HG02571 (cell line): Measurements from ENCODE around the gene PIGM.

Source experiments
- ATAC-seq: cut with Tn5 transposase; IDR thresholded peaks from one replicate; pipeline ENCODE4 v1.9.1; 2021; ENCODE audit warnings: mild to moderate bottlenecking, moderate library complexity; ENCODE audit not compliant: unreplicated experiment

The PIGM gene

GRCh38 chr1:160031365-160032164 is at the start of gene PIGM:
Gene PIGM (minus strand): TSS chr1:160031990. CDS start chr1:160031739, 251 bp downstream.
- peak; percentile 96 for ATAC-seq

GRCh38 chr1:160081261-160081936 is 49.6 kb upstream of the PIGM start, which contains the start of gene KCNJ9:
Gene KCNJ9 (plus strand): TSS chr1:160081538. CDS start chr1:160084031, 2,493 bp downstream.
- no peak for ATAC-seq

GRCh38 chr1:160080381-160081100 is 48.8 kb upstream of the PIGM start:
- no peak for ATAC-seq

GRCh38 chr1:160079448-160079847 is 47.7 kb upstream of the PIGM start:
- ATAC-seq, result no peak

- ATAC-seq, result no peak
Measured at GRCh38 chr1:160078512-160079195, 46.9 kb upstream of the PIGM start.

GRCh38 chr1:160077486-160077885 is 45.7 kb upstream of the PIGM start:
- ATAC-seq, result no peak

- ATAC-seq, result no peak
Measured at GRCh38 chr1:160076295-160076694, 44.5 kb upstream of the PIGM start.

GRCh38 chr1:160075836-160076235 is 44.0 kb upstream of the PIGM start:
- no peak for ATAC-seq

- ATAC-seq, result no peak
Measured at GRCh38 chr1:160074865-160075264, 43.1 kb upstream of the PIGM start.

- no peak for ATAC-seq
Measured at GRCh38 chr1:160071289-160071688, 39.5 kb upstream of the PIGM start.

- no peak for ATAC-seq
Measured at GRCh38 chr1:160070243-160071163, 38.7 kb upstream of the PIGM start.

- no peak for ATAC-seq
Measured at GRCh38 chr1:160069460-160070231, 37.9 kb upstream of the PIGM start, which contains the start of gene KCNJ10. Gene KCNJ10 (minus strand): TSS chr1:160070160. CDS start chr1:160042532, 27,628 bp downstream.

- no peak for ATAC-seq
Measured at GRCh38 chr1:160068225-160068624, 36.4 kb upstream of the PIGM start.

GRCh38 chr1:160066829-160067745 is 35.3 kb upstream of the PIGM start:
- ATAC-seq, result no peak

GRCh38 chr1:160064746-160065145 is 33.0 kb upstream of the PIGM start:
- ATAC-seq, result no peak

- no peak for ATAC-seq
Measured at GRCh38 chr1:160064164-160064563, 32.4 kb upstream of the PIGM start.

GRCh38 chr1:160063176-160063575 is 31.4 kb upstream of the PIGM start:
- ATAC-seq, result no peak

- ATAC-seq, result no peak
Measured at GRCh38 chr1:160062230-160062532, 30.4 kb upstream of the PIGM start.
